Measurements from ENCODE around the gene BIRC5.
"Not testable (repeated sequence)": the region's sequence is repeated elsewhere in the genome, so short reads cannot be mapped to it uniquely, and the experiment has no call there.

DNA sequence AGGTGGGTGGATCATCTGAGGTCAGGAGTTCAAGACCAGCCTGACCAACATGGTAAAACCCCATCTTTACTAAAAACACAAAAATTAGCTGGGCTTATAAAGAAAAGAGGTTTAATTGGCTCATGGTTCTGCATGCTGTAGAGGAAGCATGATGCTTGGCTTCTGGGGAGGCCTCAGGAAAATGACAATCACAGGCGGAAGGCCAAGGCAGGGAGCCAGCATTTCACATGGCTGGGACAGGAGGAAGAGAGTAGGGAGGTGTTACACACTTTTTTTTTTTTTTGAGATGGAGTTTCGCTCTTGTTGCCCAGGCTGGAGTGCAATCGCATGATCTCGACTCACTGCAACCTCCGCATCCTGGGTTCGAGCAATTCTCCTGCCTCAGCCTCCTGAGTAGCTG lies 21.0 kb downstream of the BIRC5 start:
- not testable (repeated sequence) for TF ChIP-seq TAF1 (IDR thresholded peaks at IDR 0.05; ENCODE audit: low read depth, low read length); POLR2A (IDR thresholded peaks at IDR 0.05; ENCODE audit: low read depth, low read length); SPI1 (IDR thresholded peaks at IDR 0.05; ENCODE audit: low read depth, low read length); POLR2AphosphoS5 (IDR thresholded peaks at IDR 0.05; ENCODE audit: low read depth, low read length); PAX5 (IDR thresholded peaks at IDR 0.05; ENCODE audit: insufficient read depth, low read length, severe bottlenecking); POU2F2 (IDR thresholded peaks at IDR 0.05; ENCODE audit: low read depth, low read length)
